GM12865 (cell line): Measurements from ENCODE around the gene SSR1.

Source experiments
- DNase-seq: peaks from one replicate; pipeline ENCODE4 v3.0.0; 2010; ENCODE audit warnings: low read depth
- H3K4me3 ChIP-seq: 2 replicates; pipeline ENCODE4 v1.5.1; 2011; ENCODE audit warnings: mild to moderate bottlenecking, low read depth, low read length, control low read depth
- TF ChIP-seq, protein P1 (sequence below): IDR thresholded peaks from 2 replicates; pipeline ENCODE4 v1.5.1; 2011; ENCODE audit warnings: low read length, control low read depth, low read depth, inconsistent platforms; ENCODE audit not compliant: insufficient read depth; ENCODE audit errors: missing control alignments

Gene SSR1

DNA sequence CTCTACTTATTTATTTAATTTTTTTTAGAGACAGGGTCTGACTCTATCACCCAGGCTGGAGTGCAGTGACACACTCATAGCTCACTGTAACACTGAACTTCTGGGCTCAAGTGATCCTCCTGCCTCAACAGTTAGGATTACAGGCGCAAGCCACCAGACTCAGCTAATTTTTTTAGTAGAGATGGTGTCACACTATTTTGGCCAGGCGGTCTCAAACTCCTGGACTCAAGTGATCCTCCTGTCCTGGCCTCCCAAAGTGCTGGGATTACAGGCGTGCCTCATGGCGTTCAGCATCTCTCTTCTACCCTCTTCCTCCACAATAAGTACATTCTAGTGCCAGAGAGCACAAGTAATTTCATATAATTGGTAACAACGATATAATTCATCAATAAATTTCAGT is 5.5 kb downstream of the SSR1 start:
- TF ChIP-seq, protein P1, sequence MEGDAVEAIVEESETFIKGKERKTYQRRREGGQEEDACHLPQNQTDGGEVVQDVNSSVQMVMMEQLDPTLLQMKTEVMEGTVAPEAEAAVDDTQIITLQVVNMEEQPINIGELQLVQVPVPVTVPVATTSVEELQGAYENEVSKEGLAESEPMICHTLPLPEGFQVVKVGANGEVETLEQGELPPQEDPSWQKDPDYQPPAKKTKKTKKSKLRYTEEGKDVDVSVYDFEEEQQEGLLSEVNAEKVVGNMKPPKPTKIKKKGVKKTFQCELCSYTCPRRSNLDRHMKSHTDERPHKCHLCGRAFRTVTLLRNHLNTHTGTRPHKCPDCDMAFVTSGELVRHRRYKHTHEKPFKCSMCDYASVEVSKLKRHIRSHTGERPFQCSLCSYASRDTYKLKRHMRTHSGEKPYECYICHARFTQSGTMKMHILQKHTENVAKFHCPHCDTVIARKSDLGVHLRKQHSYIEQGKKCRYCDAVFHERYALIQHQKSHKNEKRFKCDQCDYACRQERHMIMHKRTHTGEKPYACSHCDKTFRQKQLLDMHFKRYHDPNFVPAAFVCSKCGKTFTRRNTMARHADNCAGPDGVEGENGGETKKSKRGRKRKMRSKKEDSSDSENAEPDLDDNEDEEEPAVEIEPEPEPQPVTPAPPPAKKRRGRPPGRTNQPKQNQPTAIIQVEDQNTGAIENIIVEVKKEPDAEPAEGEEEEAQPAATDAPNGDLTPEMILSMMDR, result no peak
- DNase-seq, result no peak
- no peak overlapping the region for H3K4me3 ChIP-seq

DNA sequence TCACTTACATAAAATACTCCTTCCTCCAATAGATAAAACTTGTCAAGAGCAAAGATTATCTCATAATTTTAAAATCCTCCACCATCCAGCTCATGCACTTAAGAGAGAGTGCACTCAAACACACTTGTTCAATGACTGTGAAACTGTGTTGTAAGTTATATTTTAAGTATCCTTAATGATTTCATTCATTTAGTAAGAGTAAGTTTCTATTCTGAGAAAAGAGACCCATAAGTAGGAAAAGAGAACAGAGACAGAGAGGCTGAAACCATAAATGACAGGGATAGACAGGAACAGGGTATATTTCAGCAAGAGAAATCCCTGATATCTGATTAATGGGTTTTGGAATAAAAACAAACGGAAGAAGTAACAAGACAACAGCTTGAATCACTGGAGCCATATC is 8.2 kb downstream of the SSR1 start:
- no peak for DNase-seq
- TF ChIP-seq, protein P1, result no peak
- no peak overlapping the region for H3K4me3 ChIP-seq

DNA sequence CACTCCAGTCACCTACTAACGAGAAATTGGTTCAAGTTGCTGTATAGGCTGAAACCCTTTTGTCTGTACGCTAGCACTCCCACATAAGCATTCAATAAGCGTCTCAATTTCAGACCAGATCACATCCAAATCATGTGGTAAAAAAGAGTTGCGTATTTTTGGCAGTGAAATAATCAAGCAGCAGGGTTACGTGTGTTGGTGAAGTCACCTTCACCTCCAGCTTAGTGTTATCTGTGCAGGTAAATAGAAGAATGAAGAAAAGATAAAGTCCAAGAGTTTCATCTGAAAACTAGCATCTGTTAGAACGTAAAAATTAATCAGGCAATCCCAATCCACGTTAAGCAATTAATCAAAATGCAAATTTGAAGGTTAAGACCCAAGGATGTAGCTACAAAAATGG is 11.3 kb downstream of the SSR1 start:
- no peak for DNase-seq
- TF ChIP-seq, protein P1, result no peak

DNA sequence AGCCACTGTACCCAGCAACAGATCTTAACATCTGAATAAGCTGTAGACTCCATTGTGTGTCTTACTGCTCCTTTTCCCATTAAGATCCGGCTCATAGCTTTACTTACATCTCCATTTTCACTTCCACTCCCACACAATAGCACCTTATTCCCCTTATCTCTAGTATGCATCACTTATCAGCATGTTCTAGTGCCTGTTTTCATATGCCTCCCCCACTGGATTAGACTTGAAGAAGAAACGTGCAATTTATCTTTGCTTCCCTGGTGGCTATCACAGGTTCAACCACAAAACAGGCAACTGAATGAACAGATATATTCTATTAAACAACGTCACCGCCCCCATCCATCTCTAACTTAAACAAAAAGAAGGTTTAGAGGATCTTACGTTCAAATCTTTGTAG is 12.1 kb downstream of the SSR1 start:
- no peak overlapping the region for H3K4me3 ChIP-seq
- TF ChIP-seq, protein P1, result no peak
- DNase-seq, result no peak

More for the DNA sequence above, 11.3 kb downstream of the SSR1 start:
- no peak overlapping the region for H3K4me3 ChIP-seq

DNA sequence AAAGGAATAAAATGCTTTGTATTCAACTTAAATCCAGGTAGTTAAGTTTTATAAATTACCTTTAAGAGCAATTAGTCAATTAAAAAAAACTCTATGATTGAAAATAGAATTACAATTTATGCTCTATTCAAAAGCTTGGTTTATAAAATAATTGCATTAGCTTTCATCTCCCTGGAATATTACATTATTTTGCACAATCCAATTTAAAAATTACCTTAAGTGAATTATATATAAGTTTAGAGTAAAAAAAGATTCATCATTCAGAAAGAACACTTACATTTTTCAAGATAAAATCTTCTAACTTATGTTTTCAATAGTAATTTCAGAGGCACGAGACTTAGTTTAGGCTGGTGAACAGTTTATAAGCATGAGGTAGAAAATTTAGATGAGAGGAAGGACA is 14.9 kb downstream of the SSR1 start:
- TF ChIP-seq, protein P1, result no peak
- no peak for DNase-seq
- no peak overlapping the region for H3K4me3 ChIP-seq

DNA sequence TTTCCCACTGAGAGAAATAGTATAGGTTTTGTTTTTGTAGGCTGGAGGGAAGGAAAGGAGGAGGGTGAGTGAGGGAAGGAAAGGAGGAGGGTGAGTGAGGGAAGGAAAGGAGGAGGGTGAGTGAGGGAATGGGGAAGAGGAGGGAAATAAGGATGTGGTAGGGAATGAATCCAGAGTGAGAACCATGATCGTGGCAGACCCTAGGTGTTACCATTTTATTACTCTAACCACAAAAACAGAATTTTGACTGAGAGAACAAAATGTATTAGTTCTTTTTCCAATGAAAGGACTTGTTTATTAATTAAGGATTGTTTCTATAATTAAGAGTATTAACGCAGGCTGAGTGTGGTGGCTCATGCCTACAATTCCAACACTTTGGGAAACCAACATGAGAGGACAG is 16.4 kb downstream of the SSR1 start:
- TF ChIP-seq, protein P1, result no peak
- no peak overlapping the region for H3K4me3 ChIP-seq
- no peak for DNase-seq

DNA sequence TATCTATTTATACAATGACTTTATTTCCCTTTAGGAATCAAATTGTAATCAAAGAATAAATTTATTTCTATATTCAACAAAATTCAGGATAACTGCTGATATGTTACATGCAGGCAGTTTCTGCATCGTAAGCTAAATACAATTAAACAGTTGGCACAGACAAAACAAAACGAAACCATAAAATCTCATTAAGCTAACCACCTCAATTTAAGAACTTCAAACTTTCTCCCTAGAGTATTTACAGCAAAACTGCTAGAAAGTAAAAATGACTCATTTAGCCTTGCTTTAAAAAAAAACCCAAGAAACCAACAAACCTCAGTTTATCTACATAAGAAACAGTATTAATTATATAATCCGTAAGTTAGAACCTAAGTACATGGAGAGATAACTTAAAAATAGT is 17.1 kb downstream of the SSR1 start:
- no peak for DNase-seq

More for the DNA sequence above, 17.1 kb downstream of the SSR1 start:
- H3K4me3 ChIP-seq, result no peak overlapping the region
- TF ChIP-seq, protein P1, result no peak
